ENCODE measurements around the gene GNB5. TPM values are rescaled to one million over a fixed set of nuclear protein-coding genes. Genes with fewer than 3 reads are reported as not detected.

Gene GNB5
- total RNA-seq, 2 experiments from 2014 or later: 28.5 to 34.2 TPM

DNA sequence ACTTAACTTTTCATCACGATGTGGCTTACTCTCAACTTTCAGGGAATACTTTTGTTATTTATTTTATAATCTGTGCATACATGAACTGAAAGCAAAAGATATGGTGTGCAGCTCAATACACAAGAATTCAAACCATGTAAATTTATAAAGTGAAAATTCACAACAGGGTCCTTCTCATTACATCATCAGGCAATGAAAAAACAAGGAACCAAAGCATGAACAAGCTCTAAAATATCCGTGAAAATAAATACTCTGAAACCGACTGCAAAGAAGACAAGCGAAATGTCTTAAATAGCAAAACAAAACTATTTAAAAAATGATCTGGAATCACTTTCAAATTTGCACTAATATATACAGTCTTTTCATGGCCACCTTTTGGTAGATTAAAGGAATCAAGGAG lies 28.9 kb downstream of the GNB5 start:
- no peak overlapping the region for H3K27ac Mint-ChIP-seq
- no peak overlapping the region for H3K4me3 Mint-ChIP-seq
- H3K4me1 Mint-ChIP-seq: peaks cover 12% of the 10 kb centered on the region
- no peaks in the 10 kb centered on the region for H3K27me3 Mint-ChIP-seq
- POLR2A ChIA-PET: no interaction called here
- CTCF ChIA-PET: interaction anchor here (1.4 kb wide), 1 partner anchor 66 kb away, joined by 3 read pairs; no protein-coding TSS in a partner anchor
- no peak for DNase-seq
- no peaks in the 10 kb centered on the region for H3K9me3 Mint-ChIP-seq
- peaks cover 11% of the 10 kb centered on the region for H3K36me3 Mint-ChIP-seq (ENCODE audit: low read depth)

DNA sequence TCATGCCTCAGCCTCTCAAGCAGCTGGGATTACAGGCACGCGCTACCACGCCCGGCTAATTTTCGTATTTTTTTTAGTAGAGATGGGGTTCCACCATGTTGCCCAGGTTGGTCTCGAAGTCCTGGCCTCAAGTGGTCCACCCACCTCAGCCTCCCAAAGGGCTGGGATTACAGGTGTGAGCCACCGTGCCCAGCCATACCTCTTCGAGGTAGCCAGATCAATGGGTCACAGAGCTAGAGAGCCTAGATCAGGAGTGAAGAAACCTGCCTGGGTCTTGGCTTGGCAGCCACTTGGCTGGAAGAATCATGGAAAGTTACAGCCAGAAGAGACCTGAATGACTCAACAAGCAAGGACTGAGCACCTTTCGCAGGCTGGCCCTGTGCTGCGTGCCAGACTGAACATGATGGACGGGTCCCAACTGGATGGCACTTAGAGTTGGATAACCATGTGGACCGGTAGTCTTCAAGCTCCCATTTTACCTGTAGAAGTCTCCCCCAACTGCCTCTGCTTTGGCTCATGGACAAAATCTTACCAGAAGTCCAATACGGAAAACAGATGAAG lies 29.7 kb downstream of the GNB5 start:
- POLR2A ChIA-PET: no interaction called here
- no peaks in the 10 kb centered on the region for H3K27me3 Mint-ChIP-seq
- CTCF ChIA-PET: interaction anchor here (1.4 to 2.1 kb wide), 3 partner anchors 12 to 66 kb away, joined by 3 to 5 read pairs (median 3); no protein-coding TSS in a partner anchor
- no peak overlapping the region for H3K27ac Mint-ChIP-seq
- no peak for DNase-seq
- peaks cover 10% of the 10 kb centered on the region for H3K4me1 Mint-ChIP-seq
- peaks cover 11% of the 10 kb centered on the region for H3K36me3 Mint-ChIP-seq (ENCODE audit: low read depth)
- no peaks in the 10 kb centered on the region for H3K9me3 Mint-ChIP-seq
- H3K4me3 Mint-ChIP-seq: no peak overlapping the region

DNA sequence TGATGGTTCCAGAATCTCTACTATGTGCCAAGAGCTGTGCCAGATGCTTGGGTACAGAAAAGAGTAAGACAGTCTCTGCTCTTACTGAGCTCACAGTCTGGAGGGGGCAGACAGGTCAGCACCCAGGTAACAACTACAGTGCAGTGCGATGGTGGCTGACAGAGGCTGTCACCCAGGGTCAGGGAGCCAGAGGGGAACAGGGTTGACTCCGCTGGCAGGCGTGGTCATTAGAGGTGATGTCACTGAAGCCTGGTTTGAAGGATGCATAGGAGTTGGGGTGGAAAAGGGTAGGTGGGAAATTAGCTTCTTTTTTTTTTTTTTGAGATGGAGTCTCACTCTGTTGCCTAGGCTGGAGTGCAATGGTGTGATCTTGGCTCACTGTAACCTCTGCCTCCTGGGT lies 31.5 kb downstream of the GNB5 start:
- ChIA-PET CTCF (interaction anchor here (1.2 to 2.1 kb wide), 3 partner anchors 10 to 68 kb away, joined by 3 to 6 read pairs (median 5); no protein-coding TSS in a partner anchor), POLR2A (no interaction called here)
- Mint-ChIP-seq H3K36me3 (ENCODE audit: low read depth) (peaks cover 11% of the 10 kb centered on the region), H3K4me3 (no peak overlapping the region), H3K9me3 (no peaks in the 10 kb centered on the region), H3K4me1 (peaks cover 5% of the 10 kb centered on the region), H3K27me3 (no peaks in the 10 kb centered on the region), H3K27ac (peak overlapping the region; percentile 16)
- no peak for DNase-seq

DNA sequence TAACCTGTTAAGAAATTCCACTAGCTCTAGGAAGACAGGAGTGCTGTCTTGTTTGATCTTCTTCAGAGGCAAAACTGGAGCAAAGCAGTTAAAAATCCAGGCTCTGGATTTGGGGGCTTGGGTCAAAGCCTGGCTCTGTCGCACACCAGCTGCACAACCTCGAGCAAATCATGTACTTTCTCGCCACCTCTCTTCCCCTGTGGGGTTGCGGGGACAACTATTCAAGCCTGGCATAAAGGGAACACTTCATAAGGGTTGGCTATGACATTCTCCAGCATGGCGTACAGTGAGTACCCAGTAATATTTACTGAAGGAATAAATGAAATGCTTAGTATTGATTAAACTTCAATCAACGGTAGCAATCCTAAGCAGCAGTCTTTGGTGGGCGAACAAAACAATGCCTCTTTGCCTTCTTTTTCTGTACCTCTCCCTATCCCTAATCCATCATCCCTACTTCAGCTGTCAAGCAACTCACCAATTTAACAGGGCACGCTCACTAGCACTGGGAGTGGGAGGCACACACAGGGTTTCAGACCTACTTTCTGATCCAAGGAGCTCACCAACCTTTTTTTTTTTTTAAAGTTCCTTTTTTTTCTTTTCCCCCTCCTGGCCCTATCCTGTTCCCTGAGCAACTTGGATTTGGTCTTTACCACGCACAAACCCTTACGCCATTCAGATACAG lies 33.0 kb downstream of the GNB5 start:
- Mint-ChIP-seq H3K27ac (no peak overlapping the region), H3K4me1 (peaks cover 3% of the 10 kb centered on the region), H3K27me3 (no peaks in the 10 kb centered on the region), H3K9me3 (no peaks in the 10 kb centered on the region), H3K4me3 (no peak overlapping the region), H3K36me3 (ENCODE audit: low read depth) (peaks cover 10% of the 10 kb centered on the region)
- POLR2A ChIA-PET: no interaction called here
- DNase-seq: no peak
- CTCF ChIA-PET: interaction anchor here (0.9 to 1.9 kb wide), 3 partner anchors 11 to 13 kb away, joined by 3 to 6 read pairs (median 6); no protein-coding TSS in a partner anchor

DNA sequence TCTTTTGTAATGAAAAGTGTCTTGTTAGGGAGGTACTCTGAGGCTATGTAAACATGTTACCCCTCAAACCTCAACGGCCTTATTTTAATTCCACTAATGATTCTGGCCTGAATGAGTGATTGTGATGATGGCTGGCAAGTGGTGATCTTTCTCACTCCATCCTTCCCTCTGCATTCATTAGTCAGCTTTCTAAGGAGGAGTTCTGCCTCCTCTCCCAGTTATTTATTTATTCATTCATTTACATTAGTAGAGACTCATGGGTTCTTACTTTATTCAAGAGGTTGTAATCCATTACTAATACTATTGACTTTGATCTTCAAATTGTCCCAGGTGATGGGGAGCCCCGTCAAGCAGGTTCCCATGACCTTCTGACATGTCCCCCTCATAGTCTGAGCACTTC lies 35.3 kb downstream of the GNB5 start:
- H3K4me1 Mint-ChIP-seq: peaks cover 3% of the 10 kb centered on the region
- POLR2A ChIA-PET: no interaction called here
- H3K27me3 Mint-ChIP-seq: no peaks in the 10 kb centered on the region

DNA sequence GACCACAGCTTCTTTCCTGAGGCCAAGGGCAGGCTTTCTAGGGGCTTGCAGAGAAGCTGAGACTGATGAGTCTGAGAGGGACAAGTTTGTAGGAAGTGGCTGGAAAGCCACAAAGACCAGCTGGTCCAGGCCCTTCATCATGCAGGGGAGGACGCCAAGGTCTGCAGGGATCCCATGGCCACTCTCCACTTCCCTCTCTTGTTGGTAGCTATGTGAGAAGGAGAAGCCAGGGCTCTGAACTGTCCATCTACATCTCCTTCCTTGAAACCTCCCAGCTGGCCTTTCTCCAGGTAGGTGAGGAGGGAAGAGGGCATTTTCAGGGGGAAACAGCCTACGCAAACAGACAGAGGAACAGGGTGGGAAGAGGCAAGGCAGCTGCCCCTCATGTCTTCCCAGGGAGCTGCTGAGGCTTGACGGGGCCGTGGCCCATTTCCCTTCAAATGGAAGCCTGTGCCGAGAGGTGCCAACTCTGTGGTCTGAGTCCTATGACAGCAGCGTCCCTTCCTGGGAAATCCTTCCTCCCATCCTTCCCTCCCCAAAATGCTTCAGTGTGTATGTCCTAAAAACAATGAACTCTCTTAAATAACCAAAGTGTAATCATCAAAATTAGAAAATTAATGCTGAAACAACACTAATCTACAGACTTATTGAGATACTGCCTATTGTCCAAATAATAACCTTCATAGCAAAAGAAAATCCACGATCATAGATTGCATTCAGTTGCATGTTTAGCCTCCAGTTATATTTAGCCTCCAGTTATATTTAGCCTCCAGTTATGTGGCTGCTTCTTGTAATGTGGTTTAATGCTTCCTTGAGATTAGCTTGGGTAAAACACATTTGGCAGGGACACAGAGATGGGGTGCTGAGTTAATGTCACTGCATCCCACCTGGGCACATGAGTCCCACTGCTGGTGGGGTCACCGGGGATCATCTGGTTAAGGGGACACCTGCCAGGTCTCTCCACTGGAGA lies 36.0 kb downstream of the GNB5 start:
- Mint-ChIP-seq H3K9me3 (no peaks in the 10 kb centered on the region), H3K4me3 (no peak overlapping the region), H3K36me3 (ENCODE audit: low read depth) (peaks cover 13% of the 10 kb centered on the region), H3K27me3 (no peaks in the 10 kb centered on the region), H3K27ac (no peak overlapping the region), H3K4me1 (peaks cover 3% of the 10 kb centered on the region)
- POLR2A ChIA-PET: no interaction called here
- no peak for DNase-seq
- CTCF ChIA-PET: no interaction called here

More for the DNA sequence above, 35.3 kb downstream of the GNB5 start:
- CTCF ChIA-PET: interaction anchor here (1.0 kb wide), 1 partner anchor 52 kb away, joined by 5 read pairs; no protein-coding TSS in a partner anchor
- Mint-ChIP-seq H3K4me3 (no peak overlapping the region), H3K36me3 (ENCODE audit: low read depth) (peaks cover 13% of the 10 kb centered on the region), H3K27ac (no peak overlapping the region), H3K9me3 (no peaks in the 10 kb centered on the region)
- no peak for DNase-seq

DNA sequence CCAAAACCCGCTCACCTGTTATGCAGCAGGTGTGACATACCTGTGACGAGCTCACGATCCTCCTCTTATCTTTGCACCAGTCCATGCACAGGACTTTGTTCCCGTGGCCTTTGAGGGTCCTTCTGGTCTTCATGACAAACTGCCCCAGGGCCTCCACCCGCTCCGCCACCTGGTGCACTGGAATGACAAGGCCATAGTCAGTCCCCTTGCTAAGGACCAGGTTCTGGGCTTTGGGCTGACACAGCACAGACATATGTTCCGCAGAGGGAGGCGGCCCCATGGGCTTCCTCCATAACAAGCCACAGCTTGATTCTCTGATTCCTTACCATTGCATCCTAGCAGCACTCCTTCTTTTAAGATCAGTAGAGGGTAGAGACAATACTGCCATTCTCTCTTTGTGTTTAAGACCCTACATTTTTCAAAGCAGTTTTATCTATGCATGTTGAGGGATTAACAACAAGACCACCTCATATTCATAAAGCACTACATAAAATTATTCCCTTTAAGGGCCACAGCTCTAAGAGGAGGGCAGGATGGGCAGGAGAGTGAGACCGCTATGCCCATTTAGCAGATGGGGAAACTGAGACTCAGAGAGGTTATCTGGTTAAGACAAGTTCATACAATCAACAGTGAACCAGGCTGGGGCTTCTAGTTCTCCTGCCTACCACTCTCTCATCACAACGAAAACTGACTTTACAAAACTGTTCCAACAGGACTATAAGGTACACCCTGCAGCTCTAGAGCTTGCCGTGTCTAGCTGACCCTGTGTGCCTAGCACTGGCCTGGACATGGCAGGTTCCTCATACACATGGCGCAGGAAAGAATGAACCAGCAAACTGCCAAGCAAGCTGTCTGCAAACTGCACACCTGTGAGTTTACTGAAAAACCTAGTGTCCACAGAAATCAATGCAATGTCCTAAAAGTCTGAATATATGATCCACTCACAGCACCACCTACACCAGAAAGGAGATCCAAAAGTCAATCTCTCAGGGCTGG lies 37.0 kb downstream of the GNB5 start:
- no peak overlapping the region for H3K4me3 Mint-ChIP-seq
- H3K27me3 Mint-ChIP-seq: no peaks in the 10 kb centered on the region
- ChIA-PET POLR2A (no interaction called here), CTCF (interaction anchor here (1.4 to 1.5 kb wide), 2 partner anchors 10 to 17 kb away, joined by 4 to 5 read pairs; no protein-coding TSS in a partner anchor)
- H3K4me1 Mint-ChIP-seq: peaks cover 3% of the 10 kb centered on the region
- no peak for DNase-seq
- no peaks in the 10 kb centered on the region for H3K9me3 Mint-ChIP-seq
- H3K27ac Mint-ChIP-seq: no peak overlapping the region
- peaks cover 10% of the 10 kb centered on the region for H3K36me3 Mint-ChIP-seq (ENCODE audit: low read depth)

DNA sequence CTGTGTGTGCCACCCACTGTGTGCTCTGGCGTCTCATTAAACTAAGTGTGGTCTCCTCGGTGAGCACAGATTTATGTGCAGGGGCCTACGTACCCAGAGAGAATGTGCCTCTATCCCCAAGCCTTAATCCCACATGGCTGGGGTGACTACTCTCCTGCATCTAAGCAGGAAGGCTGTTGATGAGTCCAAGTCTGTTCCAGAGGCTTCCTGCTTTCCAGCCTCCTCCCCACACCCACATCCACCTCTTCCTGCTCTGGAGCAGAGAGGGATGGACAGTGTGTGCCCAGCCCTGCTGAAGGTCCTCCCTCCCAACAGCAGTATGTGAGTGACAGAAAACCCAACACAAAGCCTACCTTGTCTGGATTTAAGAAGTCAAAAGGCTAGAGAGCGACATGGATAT lies 39.8 kb downstream of the GNB5 start:
- Mint-ChIP-seq H3K4me3 (no peak overlapping the region), H3K9me3 (peaks cover under 1% of the 10 kb centered on the region), H3K36me3 (ENCODE audit: low read depth) (peaks cover 23% of the 10 kb centered on the region), H3K4me1 (peaks cover 3% of the 10 kb centered on the region), H3K27me3 (no peaks in the 10 kb centered on the region), H3K27ac (no peak overlapping the region)
- POLR2A ChIA-PET: no interaction called here
- CTCF ChIA-PET: interaction anchor here (1.3 kb wide), 1 partner anchor 57 kb away, joined by 3 read pairs; no protein-coding TSS in a partner anchor
- no peak for DNase-seq

DNA sequence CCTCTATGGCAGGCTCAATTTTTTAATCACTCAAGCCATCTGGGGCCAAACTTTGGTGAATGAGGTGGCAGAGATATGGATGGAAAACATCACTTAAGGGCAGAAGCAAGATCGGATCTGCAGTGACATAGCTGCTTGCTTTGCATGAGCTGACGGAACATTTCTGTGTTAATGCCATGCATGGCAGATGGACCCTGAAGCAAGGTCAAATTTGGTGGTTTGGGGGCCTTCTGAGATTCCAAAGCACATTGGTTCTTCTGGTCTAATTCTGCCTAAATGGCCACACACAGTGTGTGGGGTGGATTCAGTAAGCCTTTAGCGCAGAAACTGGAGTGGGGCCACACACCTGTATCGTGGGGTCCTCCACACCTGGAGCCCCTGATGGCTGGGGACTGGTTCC lies 40.3 kb downstream of the GNB5 start:
- H3K36me3 Mint-ChIP-seq (ENCODE audit: low read depth): peaks cover 25% of the 10 kb centered on the region
- peaks cover 3% of the 10 kb centered on the region for H3K4me1 Mint-ChIP-seq
- H3K4me3 Mint-ChIP-seq: no peak overlapping the region
- no peaks in the 10 kb centered on the region for H3K27me3 Mint-ChIP-seq
- peaks cover 2% of the 10 kb centered on the region for H3K9me3 Mint-ChIP-seq
- no peak overlapping the region for H3K27ac Mint-ChIP-seq
- ChIA-PET POLR2A (no interaction called here), CTCF (no interaction called here)
- no peak for DNase-seq

DNA sequence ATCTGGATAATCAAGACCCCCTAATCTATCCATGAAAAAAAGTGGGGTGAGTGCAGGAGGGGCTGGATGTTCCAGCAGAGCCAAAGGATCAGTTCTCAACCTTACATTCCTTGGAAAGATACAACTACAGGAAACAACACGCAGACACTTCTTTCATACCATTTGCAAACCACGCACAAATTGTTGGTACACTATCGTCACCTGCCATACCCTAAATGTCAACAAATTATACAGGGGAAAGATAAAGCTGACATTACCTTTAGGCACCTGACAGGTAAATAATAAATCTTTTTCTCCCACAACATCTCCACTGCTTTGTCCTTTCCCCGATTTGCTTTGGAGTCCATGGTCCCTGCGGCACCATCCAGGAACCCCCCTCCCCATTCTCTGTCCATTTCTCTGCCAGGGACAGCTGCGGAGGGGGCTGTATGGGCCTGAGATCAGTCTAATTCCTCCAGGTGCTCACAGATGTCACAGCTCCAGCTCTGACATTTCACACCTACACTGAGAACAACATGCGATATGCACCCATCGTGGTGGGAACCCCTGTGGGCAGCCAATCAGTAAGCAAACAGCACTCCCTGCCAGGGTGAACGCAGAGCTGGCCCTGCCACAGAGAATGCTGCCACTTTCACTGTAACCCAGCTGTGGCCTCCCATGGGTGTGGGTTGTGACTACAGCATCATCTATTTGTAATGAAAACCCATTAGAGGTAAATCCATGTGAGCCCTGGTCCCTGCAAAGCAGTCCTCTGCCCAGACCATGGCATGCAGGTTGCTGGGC lies 41.0 kb downstream of the GNB5 start:
- peaks cover 25% of the 10 kb centered on the region for H3K36me3 Mint-ChIP-seq (ENCODE audit: low read depth)
- no peak overlapping the region for H3K27ac Mint-ChIP-seq
- peaks cover 2% of the 10 kb centered on the region for H3K9me3 Mint-ChIP-seq
- no peak overlapping the region for H3K4me3 Mint-ChIP-seq
- no peaks in the 10 kb centered on the region for H3K27me3 Mint-ChIP-seq
- ChIA-PET CTCF (no interaction called here), POLR2A (no interaction called here)
- H3K4me1 Mint-ChIP-seq: peaks cover 2% of the 10 kb centered on the region
- no peak for DNase-seq

DNA sequence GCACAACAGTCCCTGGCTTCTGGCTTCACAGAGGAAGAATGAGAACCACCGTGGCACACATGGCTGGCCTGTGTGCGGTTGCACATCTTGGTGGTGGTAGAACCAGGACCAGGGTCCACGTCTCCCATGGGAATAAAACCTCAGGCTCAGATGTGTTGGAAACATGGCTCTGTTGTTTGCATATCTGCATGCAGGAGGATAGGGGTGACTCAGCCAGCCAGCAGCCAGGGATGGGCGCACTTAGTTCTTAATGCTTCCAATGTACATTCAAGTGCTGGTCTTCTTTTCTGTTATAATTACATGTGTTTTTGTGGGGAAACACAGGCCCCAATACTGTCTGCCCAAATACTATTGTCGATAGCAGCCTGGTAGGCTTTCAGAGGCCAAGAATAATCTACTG lies 42.8 kb downstream of the GNB5 start:
- ChIA-PET CTCF (no interaction called here), POLR2A (no interaction called here)
- H3K4me1 Mint-ChIP-seq: no peaks in the 10 kb centered on the region
- no peaks in the 10 kb centered on the region for H3K27me3 Mint-ChIP-seq
- no peak for DNase-seq
- peaks cover 28% of the 10 kb centered on the region for H3K36me3 Mint-ChIP-seq (ENCODE audit: low read depth)
- no peak overlapping the region for H3K4me3 Mint-ChIP-seq
- H3K9me3 Mint-ChIP-seq: peaks cover 2% of the 10 kb centered on the region
- H3K27ac Mint-ChIP-seq: no peak overlapping the region

Measured in activated CD4-positive, alpha-beta T cell treated with anti-CD3 and anti-CD28 coated beads, Interleukin-2, amount 10 ng/mL, durations not matched to agents 7 days and 5 days (primary cell).